Measurements from ENCODE around the gene DDX56.
"Not testable (repeated sequence)": the region's sequence is repeated elsewhere in the genome, so short reads cannot be mapped to it uniquely, and the experiment has no call there.

DDX56 gene

DNA sequence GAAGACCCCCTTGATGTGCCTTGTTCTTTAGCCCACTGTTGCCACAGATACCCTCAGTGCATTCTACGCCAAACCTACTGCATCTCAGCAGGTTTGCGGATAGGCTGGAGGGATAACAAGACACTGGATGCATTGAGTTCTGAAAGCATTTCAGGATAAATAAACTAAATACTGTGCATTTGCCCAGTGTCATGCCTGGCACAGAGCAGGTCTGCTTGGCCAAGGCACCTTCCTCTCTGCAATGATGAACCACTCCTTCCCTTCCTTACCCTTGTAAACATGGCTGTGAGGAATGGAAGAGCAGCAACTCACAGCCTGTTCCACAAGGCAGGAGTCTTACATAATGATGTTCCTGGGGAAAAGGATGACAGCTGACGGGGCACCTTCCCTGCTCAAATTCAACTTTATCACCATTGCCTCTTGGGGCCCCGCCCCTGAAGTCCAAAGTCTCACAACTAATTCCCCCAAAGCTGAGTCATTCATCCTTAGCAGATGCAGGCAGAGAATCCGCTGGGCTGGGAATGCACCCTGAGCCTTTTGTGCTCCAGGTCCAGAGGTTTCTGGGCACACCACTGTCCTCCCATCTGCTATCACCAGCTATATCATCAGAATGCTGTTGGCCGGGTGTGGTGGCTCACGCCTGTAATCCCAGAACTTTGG lies 11.6 kb downstream of the DDX56 start:
- DNase-seq, result no peak

DNA sequence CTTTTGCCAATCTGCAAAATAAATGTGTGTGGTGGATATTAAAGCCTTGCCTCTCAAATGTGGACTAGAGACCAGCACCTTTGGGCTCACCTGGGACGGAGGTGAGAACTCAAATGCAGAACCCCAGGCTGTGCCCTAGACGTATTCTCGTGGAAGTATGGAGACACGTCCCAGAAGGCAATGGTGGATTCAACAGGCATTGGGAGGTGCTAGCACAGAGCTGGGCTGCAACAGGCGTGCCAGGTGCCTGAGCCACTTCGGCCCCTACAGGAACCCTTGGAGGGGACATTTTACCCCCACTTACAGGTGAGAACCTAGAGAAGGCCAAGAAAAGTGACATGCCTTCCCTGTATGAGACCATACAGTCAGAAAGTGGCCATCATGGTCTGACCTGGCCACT lies 12.2 kb downstream of the DDX56 start:
- no peak for DNase-seq

DNA sequence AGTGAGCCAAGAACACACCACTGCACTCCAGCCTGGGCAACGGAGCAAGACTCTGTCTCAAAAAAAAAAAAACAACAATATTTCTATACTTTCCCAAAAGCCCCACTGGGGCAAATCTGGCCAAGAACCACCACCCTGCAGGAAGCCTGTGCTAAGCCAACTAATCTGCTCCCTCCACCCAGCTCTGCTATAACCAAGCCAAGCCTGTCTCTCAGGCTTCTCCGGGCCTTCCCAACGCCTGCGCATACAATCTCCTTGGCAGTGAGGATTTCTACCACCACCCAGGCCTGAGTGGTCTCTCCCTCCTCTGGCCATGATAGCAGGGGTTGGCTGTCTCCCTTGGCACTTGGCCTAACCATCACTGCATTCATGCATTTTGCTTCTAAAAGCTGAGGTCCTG lies 14.2 kb downstream of the DDX56 start:
- DNase-seq, result no peak

DNA sequence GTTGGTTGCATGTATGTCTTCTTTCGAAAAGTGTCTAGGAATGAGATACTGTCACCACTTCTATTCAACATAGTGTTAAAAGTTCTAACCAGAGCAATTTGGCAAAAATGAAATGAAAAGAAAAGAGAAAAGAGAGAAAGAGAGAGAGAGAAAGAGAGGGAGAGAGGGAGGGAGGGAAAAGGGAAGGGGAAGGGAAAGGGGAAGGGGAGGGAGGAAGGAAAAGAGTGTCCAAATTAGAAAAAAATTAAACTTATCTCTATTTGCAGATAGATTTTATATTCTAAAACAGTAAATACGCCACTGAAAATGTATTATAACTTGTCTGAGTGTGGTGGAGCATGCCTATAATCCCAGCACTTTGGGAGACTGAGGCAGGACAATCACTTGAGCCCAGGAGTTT lies 16.2 kb downstream of the DDX56 start:
- DNase-seq, result no peak

GRCh38 chr7:44555350-44555749 lies 18.4 kb downstream of the DDX56 start:
- DNase-seq, result no peak

DNA sequence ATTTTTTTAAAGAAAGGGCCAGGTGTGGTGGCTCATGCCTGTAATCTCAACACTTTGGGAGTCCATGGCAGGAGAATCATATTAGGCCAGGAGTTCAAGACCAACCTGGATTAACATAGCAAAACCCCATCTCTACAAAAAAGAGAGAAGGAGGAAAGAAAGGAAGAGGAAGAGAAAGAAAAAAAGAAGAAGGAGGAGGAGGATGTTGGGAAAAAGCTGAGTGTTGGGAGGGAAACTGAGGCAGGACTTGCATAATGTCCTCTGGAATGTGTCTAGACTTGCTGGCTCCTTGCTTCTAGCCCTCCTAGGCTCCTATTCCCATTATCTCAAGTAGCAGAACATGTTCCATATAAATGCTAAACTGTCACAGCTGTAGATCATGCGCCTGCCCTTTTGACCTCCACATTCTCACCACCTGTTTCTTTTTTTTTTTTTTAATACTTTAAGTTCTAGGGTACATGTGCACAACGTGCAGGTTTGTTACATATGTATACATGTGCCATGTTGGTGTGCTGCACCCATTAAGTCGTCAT lies 21.2 kb downstream of the DDX56 start:
- not testable (repeated sequence) for DNase-seq

DNA sequence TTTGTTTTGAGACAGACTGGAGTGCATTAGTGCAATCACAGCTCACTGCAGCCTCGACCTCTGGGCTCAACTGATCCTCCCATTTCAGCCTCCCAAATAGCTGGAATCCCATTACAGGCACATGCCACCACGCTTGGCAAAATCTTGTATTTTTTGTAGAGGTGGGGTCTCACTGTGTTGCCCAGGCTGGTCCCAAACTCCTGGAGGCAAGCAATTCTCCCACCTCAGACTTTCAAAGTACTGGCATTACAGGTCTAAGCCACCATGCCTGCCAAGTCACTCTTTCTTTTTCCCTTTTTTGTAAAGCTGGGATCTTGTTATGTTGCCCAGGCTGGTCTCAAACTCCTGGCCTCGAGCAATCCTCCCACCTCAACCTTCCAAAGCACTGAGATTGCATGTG lies 24.3 kb downstream of the DDX56 start:
- no peak for DNase-seq

- DNase-seq, result no peak
These were observed 24.8 kb downstream of the DDX56 start for GRCh38 chr7:44548893-44549292.

- no peak for DNase-seq
These were observed 26.0 kb downstream of the DDX56 start for GRCh38 chr7:44547536-44548231.

- DNase-seq, result no peak
These were observed 31.7 kb downstream of the DDX56 start for GRCh38 chr7:44541876-44542610.

GRCh38 chr7:44541028-44541869 lies 32.5 kb downstream of the DDX56 start, which contains the start of gene NPC1L1:
Gene NPC1L1 (minus strand): TSS chr7:44541330. CDS start chr7:44541259, 71 bp downstream.
- no peak for DNase-seq

- DNase-seq, result no peak
These were observed 33.1 kb downstream of the DDX56 start for GRCh38 chr7:44540592-44541027.

DNA sequence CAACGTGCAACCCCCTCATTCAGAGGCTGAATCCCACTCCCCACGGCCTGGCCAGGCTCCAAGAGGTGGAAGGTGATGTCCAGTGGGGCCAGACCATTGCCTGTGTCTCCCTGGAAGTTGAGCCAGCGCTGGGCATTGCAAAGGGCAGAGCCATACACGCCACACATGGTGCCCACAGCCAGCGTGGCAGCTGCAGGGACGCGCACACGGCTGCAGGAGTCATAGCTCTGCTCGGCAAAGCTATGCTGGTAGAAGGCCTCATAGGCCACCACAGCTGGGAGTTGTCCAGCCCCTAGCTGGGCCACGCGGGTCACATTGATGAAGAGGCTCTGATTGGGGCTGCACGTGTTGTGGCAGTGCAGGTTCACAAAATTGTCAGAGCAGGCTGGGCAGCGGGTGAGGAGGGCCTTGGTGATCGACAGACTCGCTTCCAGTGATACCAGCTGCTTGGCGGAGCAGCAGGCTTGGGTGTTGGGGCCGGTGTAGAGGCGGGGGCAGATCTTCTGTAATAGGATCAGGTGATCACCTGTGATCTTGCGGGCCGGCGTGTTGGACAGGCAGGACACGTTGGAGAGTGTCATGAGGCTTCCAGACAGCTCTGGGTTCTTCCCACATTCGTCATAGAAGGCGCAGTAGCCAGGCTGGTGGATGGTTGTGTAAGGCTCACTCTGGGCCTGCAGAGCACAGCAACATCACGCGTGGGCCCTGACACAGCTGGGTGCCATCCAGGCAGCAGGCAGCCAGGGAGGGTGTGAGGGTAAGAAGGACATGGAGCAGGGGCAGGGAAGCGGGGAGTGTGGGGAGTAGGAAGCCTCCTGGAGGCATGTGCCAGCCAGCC lies 33.8 kb downstream of the DDX56 start:
- no peak for DNase-seq

DNA sequence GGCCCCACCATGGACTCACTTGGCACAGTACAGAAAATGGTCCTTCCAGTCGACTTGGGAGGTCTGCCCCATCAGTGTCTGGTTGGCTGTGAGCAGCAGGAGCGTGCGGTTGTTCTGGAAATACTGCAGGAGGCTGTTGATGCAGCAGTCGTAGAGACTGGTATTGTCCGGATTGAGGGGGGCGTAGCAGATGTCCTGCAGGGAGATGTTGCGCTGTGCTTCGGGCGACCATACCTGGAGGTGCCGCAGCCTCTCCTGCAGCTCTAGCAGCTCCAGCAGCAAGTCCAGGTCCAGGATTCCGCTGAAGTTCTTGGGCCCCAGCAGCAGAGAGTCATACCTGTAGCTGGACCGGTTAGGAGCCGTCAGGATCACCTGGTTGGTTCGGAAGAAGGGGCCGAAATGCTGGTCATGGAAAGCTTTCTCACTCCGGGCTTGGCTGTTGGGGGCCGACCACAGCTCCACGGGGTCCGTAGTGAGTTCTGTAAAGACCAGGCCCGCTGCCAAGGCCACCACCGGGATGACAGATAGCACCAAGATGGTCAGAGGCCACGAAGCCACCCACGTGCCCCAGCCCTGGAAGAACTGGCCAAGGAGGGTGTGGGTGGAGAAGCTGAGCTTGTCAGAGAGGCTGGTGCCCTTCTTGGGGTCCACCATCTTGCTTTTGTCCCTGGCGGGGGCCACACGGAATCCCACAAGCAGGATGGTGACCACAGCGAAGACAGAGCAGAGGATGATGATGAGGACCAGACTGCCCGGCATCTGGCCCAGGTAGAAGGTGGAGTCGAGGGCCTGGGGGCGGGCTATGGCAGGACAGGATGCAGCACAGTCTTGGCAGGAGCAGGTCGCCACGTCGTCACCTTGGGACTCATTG lies 34.7 kb downstream of the DDX56 start:
- no peak for DNase-seq

- DNase-seq, result no peak
These were observed 35.5 kb downstream of the DDX56 start for GRCh38 chr7:44538093-44538797.

DNA sequence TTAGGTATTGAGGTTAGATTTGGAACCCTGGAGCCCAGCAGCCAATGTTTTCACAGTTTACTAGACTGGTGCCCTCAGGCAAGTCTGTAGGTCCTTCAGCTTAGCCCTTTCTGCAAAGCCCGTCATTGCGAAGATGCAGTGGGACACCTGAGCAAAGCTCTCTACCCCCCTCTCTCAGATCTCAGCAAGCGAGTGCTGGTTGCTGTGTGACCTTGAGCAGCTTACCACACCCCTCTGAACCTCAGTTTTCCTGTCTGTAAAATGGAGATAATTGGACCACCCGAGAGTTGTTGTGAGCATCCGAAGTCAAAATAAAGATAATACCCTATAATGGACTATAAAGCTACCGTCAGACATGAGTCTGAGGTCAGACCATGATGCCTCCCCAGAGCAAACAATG lies 36.3 kb downstream of the DDX56 start:
- no peak for DNase-seq

DNA sequence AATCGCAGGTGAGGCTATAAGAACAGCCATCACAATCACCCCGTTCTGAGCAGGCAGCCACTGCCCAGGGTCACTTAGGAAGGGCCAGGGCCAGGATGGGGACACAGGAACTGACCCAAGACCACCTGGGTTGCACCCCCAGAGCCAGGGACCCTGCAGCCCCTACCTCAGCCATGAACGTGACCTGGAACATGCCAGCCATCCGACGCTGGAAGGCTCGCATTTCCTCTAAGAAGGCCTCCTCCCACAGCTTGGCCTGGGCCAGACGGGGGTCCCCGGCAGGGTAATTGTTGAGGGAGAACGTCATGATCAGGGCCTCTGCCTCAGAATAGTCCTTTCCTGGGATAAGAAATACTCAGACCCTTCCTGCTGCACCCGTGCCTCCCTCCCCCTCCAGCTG lies 37.6 kb downstream of the DDX56 start:
- DNase-seq, result no peak

DNA sequence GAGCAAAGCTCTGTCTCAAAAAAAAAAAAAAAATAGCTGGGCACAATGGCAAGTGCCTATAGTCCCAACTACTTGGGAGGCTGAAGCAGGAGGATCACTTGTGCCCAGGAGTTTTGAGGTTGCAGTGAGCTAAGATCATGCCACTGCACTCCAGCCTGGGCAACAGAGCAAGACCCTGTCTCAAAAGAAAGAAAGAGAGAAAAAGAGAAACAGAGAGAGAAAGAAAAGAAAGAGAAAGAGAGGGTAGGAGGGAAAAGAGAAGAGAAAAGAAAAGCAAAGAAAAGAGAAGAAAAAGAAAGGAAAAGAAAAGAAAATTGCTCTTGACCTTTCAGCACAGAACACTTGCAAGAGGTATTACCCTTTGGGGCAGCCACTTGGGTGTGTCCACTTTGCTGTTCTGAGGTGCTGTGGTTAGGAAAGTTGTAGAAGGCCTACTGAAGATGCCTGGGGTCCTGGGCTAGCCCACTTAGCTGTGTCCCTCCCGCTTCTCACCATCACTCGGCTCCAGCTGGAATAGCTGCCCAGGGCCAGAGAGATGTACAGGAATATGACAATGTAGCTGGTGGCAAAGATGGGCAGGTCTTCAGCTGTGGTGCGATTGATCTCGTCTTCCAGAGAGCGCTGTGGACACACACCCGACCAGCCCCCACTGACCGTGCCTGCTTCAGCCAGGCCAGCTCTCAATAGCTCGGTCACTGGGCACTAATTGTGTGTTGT lies 38.2 kb downstream of the DDX56 start:
- DNase-seq, result no peak

- peak; percentile 16 for DNase-seq
These were observed 39.2 kb downstream of the DDX56 start for GRCh38 chr7:44534501-44534900.

All from activated CD4-positive, alpha-beta T cell treated with anti-CD3 and anti-CD28 coated beads for 1 hour (primary cell).